HK-2 (cell line): ENCODE results near the gene TRIM8.
A peak's percentile ranks its signal among the peaks of the same experiment; 100 is the strongest.

ENCODE experiments used
- DNase-seq: peaks from one replicate; pipeline ENCODE4 v3.0.0-alpha.2; 2018; ENCODE audit not compliant: unreplicated experiment

TRIM8 gene

GRCh38 chr10:102633287-102633686 lies 11.0 kb upstream of the TRIM8 start:
- DNase-seq = no peak

DNA sequence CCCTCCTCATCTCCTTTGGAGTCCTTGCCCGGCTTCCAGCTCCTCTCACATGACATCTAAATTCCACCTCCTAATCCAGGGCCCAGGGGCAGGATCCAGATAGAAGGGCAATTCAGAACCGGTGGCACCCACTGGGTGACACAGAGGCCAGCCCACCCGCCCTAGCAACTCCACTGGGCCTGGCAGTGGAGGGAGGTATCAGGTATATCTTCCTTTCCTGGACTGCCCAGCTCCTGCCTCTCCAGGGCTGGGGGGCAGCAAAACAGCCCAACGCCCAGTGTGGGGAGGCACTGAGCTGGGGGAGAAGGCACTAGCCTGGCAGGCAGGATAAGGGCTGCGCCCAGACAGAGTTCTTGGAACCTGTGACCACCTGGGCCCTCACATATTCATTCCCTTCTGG lies 10.4 kb upstream of the TRIM8 start:
- no peak for DNase-seq

DNA sequence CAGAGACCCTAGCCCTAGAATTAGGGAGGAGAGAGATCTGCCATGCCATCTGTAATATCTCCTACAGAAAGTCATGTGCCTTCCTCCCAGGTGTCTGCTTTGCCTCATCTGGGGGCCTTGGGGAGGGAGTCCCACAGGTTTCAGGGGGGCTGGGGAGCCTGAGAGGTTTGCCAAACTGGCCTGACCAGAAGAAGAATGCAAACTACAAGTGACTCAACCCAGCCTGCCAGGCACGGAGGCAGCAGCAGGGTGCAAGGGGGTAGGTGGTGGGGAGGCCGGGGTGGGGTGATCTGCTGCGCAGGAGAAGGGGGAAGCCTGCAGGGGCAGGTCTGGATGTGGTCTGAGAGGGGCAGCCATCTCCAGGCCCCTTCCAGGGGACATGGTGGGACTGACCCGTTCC lies 9.6 kb upstream of the TRIM8 start:
- no peak for DNase-seq

- no peak for DNase-seq
These were observed 8.9 kb upstream of the TRIM8 start for GRCh38 chr10:102635377-102635776.

DNA sequence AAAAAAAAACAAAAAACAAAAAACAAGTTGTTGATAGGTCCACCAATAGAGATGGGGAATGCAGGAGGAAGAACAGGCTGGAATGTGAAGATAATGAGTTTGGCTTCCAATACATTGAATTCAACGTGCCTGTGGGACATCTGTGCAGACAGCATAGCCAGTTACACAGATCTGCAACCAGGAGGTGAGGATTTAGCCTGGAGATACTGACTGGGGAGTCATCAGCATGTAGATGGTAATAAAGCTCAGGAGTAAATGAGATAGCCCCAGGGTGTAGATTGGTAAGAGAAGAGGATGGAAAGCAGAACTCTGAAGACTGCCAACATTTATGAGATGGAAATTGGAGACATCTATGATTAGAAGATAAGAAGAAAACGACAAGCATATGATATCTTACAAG lies 4.7 kb upstream of the TRIM8 start:
- no peak for DNase-seq

GRCh38 chr10:102641402-102641801 lies 2.9 kb upstream of the TRIM8 start:
- DNase-seq = no peak

DNA sequence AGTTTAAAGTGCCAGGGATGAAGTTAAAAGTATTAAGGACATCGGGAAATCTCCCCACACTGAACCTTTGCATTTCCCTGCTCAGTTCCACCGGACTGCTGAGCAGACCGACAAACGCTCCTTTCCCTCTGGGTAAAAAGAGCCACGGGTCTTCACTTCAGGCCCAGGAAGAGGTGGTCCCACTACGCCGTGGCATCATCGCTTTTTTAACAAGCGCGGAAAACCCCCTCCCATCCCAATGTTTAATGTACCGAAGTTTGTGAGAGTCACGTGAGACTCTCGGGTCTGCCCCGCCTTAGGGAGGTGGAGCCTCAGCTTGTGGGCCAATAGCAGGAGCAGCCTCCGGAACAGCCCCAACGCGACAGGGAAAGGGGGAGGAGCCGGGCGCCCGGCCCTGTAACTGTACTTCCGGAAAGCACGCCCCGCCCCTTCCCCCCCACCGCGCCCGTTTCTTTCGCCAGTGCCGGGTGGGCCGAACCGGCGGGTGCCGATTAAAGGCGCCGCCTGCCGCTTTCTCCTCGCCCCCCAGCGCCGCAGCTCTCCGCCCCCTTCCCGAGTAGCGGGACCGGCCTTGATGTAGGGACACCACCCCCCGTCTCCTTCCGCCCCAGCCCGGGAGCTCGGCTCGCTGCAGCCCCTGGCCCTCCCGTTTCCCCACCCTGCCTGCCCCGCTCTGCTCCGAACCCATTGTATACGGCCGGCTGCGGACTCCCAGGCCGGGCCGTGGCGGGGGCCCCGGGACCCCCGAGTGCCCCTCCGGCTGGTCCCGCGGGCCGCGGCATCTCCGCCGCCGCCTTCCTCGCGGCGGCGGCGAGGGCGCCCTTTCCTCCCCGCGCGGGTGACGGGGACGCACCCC lies 2.2 kb upstream of the TRIM8 start:
- DNase-seq = peak; percentile 100

GRCh38 chr10:102642736-102643335 lies 1.4 kb upstream of the TRIM8 start:
- DNase-seq = peak; percentile 60

GRCh38 chr10:102643336-102644065 lies 778 bp upstream of the TRIM8 start:
- DNase-seq = peak; percentile 77

DNA sequence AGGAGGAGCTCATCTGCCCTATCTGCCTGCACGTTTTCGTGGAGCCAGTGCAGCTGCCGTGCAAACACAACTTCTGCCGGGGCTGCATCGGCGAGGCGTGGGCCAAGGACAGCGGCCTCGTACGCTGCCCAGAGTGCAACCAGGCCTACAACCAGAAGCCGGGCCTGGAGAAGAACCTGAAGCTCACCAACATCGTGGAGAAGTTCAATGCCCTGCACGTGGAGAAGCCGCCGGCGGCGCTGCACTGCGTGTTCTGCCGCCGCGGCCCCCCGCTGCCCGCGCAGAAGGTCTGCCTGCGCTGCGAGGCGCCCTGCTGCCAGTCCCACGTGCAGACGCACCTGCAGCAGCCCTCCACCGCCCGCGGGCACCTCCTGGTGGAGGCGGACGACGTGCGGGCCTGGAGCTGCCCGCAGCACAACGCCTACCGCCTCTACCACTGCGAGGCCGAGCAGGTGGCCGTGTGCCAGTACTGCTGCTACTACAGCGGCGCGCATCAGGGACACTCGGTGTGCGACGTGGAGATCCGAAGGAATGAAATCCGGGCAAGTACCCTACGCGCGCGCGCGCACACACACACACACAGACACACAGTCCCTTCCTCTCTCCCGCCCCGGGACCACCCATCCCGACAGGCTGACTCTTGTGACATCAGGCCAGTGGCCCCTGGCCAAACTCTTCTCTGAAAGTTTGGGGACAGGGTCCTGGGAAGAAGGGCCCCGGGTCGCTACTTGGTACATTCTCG lies 538 bp downstream of the TRIM8 start:
- DNase-seq = peak; percentile 86

DNA sequence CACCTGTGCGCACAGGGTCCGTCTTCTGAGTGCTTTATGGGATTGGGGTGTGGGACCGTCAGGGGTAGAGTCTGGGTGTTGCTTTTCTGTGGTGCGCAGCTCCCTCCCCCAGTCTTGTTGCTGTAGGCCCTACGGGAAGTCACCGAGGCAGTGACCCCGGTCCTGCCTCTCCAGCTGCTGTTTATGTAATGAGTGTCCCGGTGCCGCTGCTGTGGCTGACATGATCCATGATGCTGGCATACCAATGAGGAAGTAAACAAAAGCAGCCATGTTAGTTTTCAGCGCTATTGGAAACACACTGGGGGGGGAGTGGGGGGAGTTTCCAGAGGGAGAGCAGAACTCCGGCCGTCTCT lies 1.1 kb downstream of the TRIM8 start:
- DNase-seq = peak; percentile 65

GRCh38 chr10:102645741-102646609 lies 1.7 kb downstream of the TRIM8 start:
- DNase-seq = peak; percentile 80

DNA sequence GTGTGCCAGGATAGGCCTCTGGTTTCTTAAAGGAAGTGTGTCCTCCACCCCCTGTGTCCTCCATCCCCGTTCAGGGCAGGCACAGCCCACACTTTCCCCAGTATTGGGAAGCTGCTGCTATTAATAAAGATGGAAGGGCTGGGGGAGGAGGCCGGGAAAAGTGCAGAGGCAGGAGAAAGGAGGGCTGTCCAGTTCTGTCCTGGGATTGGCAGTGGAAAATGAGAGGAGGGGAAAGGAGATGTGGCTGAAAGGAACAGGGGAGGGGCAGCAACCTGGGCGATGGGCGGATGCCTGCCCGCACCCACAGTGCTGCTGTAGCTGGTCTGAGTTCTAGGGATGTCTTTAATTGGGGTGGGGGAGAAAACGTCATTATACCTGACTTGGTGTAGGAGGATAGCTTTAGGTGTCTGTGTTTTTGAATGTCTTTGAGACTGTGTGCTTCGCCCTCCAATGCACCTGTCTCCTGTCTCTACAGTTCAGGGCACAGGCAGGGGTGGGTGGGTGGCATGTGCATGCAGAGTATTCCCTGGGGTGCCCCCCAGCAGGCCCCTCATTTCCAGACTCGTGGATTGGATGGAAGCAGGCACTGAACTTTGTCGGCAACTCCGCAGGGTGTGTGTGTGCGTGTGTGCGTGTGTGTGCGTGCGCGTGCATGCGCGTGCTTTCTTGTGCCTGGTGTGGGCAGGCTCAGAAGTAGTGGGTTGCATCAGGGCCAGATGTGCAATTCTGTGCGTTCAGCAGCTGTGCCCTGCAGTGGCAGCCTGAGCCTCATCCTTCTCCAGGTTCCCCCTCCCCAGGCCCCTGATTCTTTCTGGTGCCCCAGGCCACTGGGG lies 2.5 kb downstream of the TRIM8 start:
- no peak for DNase-seq

DNA sequence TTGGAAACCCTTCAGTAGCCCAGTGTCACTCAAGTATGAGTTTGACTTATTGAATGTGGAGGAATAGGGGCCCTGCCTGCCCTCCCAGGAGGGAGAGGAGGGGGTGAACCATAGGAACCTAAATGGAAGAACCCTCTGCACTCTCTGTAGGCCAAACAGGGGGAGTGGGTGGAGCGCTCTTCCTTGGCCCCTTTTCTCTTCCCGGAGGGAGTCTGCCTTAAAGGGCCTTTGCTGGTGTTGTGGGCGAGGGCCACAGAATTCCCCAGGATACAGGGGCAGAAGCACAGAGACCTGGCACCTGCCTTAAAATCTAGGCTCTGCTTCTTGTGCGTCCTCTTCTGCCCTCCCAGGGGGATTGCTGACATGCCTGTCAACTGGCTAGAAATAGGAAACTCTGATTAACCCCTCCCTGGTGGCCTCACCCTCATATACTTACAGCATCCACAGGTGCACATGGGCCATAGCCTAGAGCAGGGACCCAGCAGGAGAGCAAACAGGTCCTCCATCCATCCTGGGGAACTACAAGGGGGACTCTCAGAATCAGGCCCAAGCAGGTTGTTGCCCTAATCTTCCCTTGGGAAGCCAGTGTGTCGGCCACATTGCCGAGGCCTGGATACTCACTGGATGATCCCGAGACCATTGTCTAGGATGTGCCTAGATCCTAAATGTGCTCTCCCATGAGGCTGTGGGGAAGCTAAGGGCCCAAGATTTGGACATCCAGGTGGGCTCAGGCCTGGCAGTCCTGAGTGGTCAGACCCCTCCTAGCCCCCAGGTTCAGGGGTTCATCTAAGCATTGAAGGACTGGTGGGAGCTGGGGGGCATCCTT lies 3.4 kb downstream of the TRIM8 start:
- DNase-seq = no peak

GRCh38 chr10:102648269-102648888 lies 4.1 kb downstream of the TRIM8 start:
- no peak for DNase-seq

GRCh38 chr10:102648889-102649796 lies 4.9 kb downstream of the TRIM8 start:
- DNase-seq = no peak

GRCh38 chr10:102649797-102650654 lies 5.7 kb downstream of the TRIM8 start:
- DNase-seq = no peak
